ENCODE results near the gene ECHS1.
"Not testable (repeated sequence)": the region's sequence is repeated elsewhere in the genome, so short reads cannot be mapped to it uniquely, and the experiment has no call there.

ECHS1 gene

DNA sequence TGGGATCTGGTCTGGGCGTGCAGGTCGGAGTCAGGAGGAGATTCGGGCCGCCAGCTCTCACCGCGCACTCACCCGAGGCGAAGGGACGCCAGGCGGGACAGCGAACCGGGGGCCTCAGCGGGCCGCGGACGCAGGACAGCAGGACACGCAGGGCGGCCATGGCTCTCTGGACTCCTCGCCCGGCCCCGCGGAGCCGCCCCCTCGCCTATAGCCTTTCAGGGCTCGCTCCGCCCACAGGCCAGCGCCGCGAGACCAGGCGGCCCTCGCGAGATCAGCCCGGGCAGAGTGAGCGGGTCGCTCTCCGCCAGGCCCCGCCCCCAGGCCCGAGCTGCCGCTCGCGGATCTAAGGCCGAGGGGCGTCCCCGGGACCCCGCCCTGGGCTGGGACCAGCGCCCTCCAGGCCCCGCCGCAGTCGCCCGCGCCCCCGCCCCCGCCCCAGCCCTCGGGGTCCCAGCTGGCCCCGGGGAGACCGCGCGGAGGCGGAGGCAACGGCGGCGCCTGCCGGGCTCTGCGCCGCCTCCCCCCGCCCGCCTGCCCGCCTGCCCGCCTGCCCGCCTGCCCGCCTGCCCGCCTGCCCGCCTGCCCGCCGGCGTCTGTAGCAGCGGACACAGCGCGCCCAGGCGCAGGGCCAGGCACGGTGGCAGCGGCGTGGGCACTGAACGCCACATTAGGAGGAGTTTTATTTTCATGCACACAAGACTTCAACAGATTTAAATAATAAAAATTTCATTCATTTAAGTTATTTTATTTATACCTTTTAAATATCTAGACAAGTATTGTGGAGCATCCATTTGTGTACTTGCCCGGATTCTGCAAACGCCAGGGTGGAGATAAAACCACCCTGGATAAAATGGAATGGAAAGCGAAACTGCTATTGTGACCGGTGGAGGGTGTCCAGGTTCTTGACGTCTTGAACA is at the start of gene ECHS1:
ECHS1 (minus strand) TSS at position 181 of the 917 bp plus-strand sequence; CDS start at position 160, 21 bp downstream.
- DNase-seq: peak; percentile 80

DNA sequence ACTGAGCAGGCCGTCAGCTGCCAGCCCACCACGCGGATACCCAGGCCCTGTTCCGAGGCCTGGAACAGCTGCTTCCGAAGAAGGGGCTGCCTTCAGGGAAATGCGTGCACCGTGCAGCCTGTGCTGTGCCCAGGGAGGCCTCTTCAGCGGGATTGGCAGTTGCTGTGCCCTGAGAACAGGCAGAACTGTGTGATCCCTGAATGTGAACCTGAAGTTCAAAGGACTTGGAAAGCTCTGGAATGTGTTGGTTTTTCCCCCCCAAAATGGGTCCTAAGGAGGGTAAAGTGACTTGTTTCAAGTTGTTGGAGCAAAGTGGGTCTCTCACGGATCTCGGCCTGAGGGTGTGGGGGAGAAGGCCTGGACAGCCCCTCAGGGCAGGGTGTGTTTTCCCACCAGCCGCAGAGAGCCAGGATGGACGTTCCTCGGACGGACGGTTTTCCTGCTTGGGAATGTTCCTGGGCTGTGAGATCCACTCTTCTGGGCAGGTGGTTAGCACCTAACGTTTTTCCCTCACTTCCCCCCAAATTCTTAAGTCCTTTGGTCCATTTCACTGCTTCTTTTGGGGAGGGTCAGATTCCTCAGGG is 49.2 kb upstream of the ECHS1 start:
- DNase-seq: no peak

DNA sequence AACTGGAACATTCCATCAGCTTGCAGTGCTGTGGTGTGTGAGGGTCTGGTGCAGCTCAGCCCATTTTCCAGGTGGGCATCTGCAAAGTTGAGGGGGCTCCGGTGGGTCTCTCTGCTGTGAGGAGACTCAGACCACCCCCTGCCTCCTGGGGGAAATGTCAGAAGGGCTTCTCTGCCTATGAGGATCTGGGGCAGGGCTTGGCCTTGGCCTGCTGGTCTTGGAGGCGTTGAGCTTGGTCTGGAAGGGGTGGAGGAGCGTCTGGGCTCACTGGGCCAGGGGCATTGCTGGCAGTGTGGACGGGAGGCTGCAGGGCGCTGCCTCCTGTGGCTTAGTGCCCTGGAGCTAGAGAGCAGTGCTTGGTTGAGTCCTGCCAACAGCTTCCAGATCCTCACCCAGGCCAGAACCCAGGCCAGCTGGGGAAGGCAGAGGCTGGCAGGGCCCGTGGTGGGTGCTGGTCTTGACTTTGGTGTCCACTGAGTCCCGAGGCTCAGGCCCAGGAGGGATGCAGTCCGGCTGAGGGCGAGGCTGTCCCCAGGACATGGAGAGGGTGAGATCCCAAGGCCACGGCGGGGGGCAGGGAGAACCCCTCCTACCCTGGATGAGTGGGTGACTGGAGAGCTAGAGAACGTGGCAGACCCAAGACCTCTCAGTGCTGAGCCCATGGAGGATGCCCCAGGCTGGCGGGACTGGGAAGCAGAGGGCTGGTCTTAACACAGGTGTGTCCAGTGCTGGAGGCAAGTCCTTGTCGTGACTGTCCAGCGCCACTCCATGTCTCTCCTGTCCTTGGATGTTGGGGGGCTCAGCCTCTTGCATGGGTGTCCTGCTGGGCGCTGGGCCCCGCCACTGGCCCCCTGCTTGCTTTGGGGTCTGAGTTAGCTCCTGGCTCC is 48.4 kb upstream of the ECHS1 start:
- no peak for DNase-seq

DNA sequence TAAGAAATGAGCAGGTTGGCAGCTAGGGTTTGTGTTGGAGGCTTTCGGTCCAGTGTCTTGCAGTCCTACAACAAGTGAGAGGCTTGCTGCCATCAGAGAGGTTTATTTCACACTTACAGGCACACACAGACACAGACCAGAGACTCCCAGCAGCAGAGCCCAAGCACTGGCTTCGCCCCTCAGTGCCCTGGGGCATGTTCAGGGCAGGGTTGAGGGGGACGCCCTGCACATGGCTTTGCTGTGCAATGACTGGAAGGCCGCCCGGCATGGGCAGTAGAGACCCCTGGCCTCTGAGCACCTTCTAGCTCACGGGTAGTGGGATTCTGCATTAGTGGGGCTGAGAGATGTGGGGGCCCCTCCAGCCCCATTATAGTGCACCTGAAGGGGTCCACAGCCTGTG is 47.4 kb upstream of the ECHS1 start:
- DNase-seq: no peak

DNA sequence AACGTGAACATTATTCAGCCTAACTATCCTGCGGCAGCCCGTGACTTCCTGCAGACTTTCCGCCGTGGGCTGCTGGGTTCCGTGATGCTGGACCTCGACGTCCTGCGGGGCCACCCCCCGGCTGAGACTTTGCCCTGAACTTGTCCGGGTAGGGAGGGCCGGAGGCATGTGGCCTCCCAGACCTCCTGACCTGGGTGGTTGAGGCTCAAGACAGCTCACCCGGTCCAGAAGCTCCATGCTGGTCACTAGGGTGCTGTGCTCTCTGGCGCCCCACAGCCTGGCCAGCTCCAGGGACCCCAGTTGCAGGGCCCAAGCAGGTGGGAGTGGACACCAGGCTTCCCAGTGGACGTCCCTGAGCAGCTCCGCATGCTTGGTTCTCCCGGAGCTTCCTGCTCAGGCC is 46.9 kb upstream of the ECHS1 start:
- no peak for DNase-seq

DNA sequence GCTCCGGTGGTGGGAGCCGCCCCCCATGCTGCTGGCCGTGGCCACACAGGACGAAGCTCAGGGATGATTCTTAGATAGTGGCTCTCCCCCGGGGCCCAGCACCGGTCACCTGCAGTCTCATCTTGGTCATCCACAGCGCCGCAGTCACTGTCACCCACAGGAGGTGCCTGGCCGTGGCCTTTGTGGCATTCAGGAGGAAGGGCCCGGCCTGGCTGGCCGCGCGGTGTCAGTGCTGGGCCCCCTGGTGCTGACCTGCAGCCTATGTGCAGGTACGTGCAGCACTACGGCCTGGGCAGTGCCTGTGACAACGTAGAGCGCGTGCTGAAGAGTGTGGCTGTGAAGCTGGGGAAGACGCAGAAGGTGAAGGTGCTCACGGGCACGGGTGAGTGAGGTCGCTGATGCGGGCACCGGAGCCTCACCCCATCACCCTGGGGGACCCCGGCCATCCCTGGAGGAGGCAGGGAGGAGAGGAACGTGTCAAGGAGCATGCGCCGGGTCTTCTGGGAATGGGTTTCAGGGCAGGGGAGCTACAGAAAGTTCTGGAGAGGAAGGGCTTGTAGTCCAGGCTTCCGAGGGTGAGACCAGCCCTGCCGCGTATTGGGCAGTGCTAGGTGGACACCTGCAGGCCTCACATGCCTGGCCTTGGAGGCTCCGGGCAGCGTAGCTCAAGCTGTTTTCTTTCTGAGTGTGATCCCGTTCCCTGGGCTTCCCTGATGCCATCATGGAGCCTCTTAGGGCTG is 46.2 kb upstream of the ECHS1 start:
- DNase-seq: no peak

DNA sequence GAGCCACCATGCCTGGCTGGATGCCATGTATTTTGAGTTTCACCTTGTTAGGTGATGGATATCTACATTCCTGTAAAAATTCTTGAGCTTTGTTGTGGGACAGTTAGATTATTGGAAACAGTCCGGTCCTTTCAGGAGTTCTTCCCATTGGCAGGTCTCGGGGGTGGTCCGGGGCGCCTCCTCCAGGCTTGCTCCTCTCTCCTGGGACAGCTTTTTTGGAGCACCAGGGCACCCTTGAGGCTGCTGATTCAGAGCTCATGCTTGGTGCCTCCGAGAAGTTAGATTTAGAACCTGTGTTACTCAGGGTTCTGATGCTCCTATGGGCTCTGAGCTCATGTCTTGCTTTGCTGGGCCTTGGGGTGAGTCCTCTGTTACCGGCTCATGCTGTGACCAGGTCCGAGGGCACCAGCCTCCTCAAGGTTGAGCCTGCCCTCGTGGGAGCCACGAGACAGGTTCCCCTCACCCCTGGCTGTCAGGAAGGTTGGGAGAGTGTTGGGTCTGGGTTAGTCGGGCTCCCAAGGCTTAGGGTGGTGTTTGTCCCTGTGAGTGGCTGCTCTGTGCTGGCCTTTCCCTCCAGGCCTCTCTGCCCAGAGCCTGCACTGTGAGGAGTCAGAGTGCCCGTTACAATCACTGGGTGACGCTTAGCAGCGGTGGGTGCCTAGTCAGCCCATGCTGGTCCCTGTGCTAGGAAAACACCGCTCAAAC is 45.3 kb upstream of the ECHS1 start:
- DNase-seq: no peak

DNA sequence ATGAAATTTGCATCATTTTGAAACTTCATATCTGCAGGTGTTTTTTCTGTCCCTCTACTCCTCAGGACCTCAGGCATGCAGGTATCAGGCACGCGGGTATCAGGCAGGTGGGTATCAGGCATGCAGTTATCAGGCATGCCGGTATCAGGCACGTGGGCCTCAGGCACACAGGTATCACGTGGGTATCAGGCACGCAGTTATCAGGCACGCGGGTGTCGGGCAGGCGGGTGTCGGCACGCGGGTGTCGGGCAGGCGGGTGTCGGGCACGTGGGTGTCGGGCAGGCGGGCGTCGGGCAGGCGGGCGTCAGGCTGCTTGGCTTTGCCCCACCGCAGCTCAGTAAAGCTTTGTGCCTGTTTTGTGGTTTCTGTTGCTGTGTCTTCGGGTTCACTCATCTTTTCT is 42.6 kb upstream of the ECHS1 start:
- no peak for DNase-seq

DNA sequence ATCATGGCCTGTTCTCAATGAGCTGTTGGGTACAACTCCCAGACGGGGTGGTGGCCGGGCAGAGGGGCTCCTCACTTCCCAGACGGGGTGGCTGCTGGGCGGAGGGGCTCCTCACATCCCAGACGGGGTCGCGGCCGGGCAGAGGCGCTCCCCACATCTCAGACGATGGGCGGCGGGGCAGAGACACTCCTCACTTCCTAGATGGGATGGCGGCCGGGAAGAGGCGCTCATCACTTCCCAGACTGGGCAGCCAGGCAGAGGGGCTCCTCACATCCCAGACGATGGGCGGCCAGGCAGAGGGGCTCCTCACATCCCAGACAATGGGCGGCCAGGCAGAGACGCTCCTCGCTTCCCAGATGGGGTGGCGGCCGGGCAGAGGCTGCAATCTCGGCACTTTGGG is 41.2 kb upstream of the ECHS1 start:
- DNase-seq: not testable (repeated sequence)

DNA sequence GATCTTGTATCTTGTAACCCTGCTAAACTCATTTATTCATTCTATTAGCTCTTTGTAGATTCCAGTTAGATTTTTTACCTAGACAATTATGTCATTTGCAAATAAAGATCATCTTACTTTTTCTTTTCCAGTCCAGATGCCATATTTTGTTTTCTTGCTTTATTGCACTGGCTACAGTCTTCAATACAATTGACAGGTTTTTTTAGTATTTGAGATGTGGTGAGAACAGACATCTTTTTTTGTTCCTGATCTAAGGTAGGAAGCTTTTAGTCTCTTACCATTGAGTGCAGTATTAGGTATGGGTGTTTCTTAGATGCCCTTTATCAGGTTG is 39.2 kb upstream of the ECHS1 start:
- no peak for DNase-seq

DNA sequence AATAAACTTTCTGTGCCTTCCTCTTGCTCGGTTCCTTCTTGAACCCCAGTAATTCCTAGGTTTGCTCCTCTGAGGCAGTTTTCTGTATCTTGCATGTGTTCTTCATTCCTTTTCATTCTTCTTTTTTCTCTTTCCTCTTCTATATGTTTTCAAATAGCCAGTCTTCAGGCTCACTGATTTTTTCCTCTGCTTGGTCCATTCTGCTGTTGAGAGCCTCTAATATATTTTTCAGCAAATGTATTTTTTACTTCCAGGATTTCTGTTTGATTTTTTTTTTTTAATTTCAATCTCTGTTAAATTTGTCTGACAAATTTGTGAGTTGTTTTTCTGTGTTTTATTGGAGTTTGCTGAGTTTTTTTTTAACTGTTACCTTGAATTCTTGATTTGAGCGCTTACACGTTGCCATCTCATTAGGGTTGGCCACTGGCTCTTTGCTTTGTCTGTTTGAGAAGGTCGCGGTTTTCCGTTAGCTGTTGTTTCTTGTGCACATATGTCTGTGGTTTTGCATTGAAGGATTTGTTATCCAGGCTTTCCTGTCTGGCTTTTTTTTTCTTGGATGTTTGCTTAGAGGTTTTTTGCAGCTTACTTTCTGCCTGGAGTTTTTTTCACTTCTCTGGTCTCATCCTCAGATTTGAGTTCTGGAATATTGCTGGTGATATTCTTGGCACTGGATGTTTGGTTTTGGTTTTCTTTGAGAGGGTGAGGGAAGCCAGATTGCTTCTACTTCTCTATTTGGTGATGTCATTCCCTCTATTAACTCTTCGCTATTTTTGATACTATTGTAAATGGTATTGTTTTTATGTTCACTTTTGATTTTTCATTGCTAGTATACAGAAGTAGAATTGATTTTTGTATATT is 38.6 kb upstream of the ECHS1 start:
- DNase-seq: no peak

DNA sequence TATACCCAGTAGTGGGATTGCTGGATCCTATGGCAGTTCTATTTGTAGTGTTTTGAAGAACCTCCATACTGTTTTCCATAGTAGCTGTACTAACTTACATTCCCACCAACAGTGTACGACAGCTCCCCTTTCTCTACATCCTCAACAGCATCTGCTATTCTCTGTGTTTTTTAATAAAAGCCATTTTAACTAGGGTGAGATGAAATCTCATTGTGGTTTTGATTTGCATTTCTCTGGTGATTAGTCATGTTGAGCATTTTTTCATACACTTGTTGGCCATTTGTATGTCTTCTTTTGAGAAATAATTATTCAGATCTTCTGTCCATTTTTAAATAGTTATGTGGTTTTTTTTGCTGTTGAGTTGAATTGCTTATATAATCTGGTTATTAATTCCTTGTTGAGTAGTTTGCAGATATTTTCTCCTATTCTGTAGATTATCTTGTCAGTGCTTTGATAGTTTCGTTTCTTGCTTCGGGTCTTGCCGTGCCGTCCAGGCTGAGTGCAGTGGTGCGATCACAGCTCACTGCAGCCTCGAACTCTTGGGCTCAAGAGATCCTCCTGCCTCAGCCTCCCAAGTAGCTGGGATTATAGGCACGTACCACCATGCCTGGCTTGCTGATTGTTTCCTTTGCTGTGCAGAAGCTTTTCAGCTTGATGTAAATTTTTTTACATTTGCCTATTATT is 32.8 kb upstream of the ECHS1 start:
- DNase-seq: no peak

DNA sequence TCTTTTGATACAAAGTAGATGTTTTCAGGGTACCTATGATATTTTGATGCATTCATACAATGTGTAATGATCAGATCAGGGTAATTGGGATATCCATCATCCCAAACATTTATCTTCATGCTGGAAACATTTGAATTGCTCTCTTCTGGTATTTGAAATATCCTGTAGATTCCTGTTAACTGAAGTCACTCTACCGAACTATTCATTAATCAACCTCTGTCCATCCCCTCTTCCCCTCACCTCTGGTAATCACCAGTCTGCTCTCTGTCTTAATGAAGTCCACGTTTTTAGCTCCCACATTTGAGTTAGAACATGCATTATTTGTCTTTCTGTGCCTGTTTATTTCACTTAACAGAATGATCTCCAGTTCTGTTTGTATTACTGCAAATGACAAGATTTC is 32.1 kb upstream of the ECHS1 start:
- no peak for DNase-seq

DNA sequence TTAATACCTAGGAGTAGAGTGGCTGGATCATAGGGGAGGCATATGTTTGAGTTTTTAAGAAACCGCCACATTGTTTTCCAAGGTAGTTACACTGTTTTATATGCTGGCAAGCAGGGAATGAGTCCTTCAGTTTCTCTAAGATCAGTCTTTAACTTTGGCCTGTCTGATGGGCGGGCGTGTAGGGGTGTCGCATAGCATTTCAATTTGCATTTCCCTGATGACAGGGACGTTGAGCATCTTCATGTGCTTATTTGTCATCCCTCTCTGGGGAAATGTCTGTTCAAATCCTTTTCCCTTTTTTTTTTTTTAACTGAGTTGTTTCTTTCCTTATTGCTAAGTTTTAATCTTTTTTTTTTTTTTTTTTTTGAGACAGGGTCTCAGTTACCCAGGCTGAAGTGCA is 30.6 kb upstream of the ECHS1 start:
- DNase-seq: no peak

DNA sequence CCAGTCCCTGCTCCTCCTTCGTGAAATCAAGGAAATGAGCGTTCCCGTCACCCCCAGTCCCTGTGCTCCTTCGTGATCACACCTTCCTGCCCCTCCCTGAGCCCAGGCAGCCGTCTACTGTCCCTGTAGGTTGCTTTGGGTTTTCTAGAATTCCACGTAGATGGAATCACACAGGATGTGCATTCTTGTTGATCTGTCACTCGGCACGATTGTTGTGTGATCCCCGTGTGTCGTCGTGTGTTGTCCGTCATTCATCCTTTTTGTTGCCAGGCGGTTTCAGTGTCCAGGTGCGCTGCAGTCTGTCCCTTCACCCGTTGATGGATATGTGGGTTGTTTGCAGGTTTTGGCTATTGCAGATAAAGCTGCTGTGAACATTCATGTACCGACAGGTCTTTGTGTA is 30.2 kb upstream of the ECHS1 start:
- no peak for DNase-seq

DNA sequence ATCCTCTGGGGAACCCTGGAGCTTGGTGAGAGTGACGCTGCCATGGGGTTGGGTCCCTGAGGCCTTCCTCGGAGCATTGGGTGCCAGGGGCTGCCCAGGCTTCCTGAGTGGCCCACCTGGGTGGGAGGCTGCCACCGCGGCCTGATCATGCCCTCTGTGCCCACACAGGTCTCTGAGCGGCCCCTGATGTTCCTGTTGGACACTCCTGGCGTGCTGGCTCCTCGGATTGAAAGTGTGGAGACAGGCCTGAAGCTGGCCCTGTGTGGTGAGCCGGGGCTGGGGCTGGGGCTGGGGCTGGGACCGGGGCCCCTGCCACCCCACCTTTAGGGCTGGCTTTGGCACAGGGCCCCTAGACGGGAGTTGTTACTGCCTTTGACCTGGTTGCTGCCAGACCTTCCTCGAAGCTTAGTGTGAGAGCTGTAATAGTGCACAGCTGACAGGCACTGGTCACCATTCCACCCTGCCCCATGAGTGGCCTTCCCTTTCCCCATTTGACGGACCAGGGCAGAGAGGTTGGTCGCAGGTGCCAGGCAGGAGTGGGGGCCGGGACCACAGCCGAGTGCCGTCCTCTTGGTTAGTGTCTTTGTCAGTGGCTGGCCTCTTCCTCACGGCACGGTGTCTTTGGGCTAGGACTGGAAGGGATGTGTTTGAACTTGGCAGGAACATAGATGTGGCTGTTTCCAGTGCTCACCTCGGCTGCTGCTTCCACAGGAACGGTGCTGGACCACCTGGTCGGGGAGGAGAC is 29.0 kb upstream of the ECHS1 start:
- no peak for DNase-seq

DNA sequence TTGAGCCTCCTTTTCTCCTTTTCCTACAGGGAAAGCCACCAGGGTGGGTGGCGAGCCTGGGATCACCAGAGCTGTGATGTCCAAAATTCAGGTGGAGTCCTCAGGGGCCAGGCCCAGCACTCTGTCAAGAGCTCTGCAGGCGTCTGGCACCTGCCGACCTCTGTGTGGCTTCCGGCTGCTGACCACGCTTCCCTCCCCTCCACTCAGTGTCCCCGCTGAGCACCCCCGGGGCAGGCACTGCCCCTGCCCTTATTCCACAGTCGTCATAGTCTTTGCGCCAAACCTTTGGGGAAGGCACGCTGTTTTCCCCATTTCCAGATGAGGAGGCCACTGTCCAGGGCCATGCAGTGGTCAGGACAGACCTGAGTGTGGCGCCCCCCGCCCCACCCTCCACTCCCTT is 28.3 kb upstream of the ECHS1 start:
- no peak for DNase-seq

DNA sequence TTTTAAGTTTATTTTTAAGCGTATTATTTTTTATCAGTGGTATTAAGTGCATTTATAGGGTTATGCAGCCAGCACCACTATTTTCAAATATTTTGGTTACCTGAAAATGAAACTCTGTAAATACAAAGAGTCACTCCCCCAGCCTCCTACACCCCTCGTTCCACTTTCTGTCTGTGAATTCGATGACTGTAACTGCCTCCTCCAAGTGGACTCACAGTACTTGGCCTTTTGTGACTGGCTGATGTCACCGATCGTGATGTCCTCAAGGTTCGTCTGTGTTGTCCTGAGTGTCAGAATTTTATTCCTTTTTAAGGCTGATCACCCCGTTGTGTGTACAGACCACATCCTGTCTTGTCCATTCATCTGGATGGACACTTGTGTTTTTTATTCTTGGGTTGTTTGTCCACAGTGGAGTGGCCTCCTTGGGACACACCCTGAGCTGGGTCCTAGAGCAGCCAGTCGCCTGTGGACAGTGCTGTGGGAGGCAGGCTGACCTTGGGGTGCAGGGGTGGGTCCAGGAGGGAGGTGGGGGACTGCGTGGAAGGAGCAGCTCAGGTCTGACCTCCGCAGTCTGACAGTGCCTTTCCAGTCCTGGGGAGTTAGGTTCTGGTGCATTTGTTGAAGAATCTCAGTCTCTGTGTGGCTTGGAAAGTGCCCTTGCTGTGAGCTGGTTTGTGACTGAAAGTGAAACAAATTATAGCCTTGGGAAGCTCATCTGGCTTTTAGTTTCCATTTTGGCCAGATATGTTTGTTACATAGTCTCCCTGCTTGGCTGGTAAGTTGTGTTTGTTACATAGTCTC is 27.7 kb upstream of the ECHS1 start:
- DNase-seq: no peak

DNA sequence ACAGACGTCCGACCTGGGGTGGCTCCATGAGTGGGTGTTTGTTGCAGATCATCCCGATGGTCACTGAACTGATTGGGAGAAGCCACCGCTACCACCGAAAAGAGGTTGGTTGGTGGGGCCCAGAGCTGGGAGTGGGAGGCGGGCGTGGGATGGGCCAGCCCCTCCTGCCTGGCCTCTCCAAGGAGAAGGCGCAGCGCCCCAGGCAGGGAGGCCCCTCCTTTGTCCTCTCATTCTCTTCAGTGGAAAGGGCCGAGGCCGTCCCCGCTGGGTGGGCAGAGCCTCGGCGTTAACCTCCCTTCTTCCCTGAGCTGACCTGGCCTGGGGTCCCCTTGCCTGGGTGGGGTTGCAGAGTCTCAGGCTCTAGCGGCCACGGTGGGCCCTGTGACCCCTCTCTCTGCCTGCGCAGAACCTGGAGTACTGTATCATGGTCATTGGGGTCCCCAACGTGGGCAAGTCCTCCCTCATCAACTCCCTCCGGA is 26.0 kb upstream of the ECHS1 start:
- no peak for DNase-seq
